Endothelial cell of umbilical vein (primary cell): ENCODE data around the gene NNT.

Source experiments
- CTCF ChIP-seq, 2 donors: IDR thresholded peaks; 1 replicate in 1 of 2; 2 replicates in 1 of 2; pipeline ENCODE4 v1.5.1; 2011; ENCODE audit warnings: low read length in 2 of 2, mild to moderate bottlenecking in 2 of 2, moderate library complexity in 2 of 2, control low read depth in 1 of 2, inconsistent platforms in 1 of 2, low read depth in 1 of 2; ENCODE audit not compliant: insufficient read depth in 1 of 2; ENCODE audit errors: extremely low read depth in 1 of 2
- EZH2 ChIP-seq: IDR thresholded peaks from 2 replicates; pipeline ENCODE4 v1.6.1; 2012; ENCODE audit warnings: borderline replicate concordance, low read depth, mild to moderate bottlenecking, moderate library complexity, low read length, inconsistent platforms; ENCODE audit not compliant: severe bottlenecking
- GATA2 ChIP-seq: IDR thresholded peaks from 2 replicates; pipeline ENCODE4 v1.7.0; 2011; ENCODE audit warnings: low read depth, mild to moderate bottlenecking, moderate library complexity, mixed read lengths, low read length; ENCODE audit not compliant: insufficient read length, insufficient read depth
- POLR2A ChIP-seq: IDR thresholded peaks from 2 replicates; pipeline ENCODE4 v1.6.1; 2012; ENCODE audit warnings: low read depth, mild to moderate bottlenecking, control low read depth, low read length
- POLR2AphosphoS5 ChIP-seq: IDR thresholded peaks from 2 replicates; pipeline ENCODE4 v1.6.1; 2012; ENCODE audit warnings: low read depth, mild to moderate bottlenecking, control low read depth, low read length, moderate library complexity; ENCODE audit not compliant: insufficient read depth

GRCh38 chr5:43701227-43701626, 98.2 kb downstream of the NNT start:
- TF ChIP-seq CTCF (IDR thresholded peaks at IDR 0.05; ENCODE audit: extremely low read depth in 1 of 2, insufficient read depth in 1 of 2, low read depth in 1 of 2, low read length in 2 of 2) (no peak), POLR2A (no peak), GATA2 (no peak), POLR2AphosphoS5 (no peak), EZH2 (no peak)
